ENCODE data around the gene CIB4. TPM values are rescaled to one million over a fixed set of nuclear protein-coding genes. Genes with fewer than 3 reads are reported as not detected.

The CIB4 gene
- total RNA-seq, 1 donor from 2014 or later, result not detected

DNA sequence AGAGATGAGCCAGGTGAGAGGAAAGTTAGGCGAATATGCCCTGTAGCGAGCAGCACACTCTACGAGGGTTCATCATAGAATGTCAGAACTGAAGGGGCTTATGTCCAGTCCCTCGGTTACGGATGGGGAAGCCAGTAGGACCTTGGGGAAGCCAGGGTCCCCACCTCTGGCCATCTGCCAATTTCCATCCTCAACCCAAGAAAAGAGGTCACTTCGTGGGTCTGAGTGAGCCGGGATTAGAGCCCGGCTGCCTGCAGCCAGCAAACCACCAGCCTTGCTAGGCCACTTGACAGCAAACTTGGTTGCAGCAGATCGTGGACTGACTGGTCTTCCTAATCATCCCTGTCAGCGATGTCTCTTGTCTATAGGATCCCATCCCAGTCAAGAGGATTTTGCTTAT lies 11.4 kb downstream of the CIB4 start:
- no peak overlapping the region for H3K4me3 ChIP-seq (ENCODE audit: low read depth, low read length)
- no peak for DNase-seq (ENCODE audit: low read depth)
- H3K36me3 ChIP-seq (ENCODE audit: control insufficient read depth, insufficient read depth, low read length), result no peaks in the 10 kb centered on the region
- no peaks in the 10 kb centered on the region for H3K27me3 ChIP-seq (ENCODE audit: control insufficient read depth, insufficient read depth, low read length)
- TF ChIP-seq, protein P1, sequence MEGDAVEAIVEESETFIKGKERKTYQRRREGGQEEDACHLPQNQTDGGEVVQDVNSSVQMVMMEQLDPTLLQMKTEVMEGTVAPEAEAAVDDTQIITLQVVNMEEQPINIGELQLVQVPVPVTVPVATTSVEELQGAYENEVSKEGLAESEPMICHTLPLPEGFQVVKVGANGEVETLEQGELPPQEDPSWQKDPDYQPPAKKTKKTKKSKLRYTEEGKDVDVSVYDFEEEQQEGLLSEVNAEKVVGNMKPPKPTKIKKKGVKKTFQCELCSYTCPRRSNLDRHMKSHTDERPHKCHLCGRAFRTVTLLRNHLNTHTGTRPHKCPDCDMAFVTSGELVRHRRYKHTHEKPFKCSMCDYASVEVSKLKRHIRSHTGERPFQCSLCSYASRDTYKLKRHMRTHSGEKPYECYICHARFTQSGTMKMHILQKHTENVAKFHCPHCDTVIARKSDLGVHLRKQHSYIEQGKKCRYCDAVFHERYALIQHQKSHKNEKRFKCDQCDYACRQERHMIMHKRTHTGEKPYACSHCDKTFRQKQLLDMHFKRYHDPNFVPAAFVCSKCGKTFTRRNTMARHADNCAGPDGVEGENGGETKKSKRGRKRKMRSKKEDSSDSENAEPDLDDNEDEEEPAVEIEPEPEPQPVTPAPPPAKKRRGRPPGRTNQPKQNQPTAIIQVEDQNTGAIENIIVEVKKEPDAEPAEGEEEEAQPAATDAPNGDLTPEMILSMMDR (IDR thresholded peaks at IDR 0.05; ENCODE audit: insufficient read depth, low read length, poor library complexity, severe bottlenecking), result no peak

DNA sequence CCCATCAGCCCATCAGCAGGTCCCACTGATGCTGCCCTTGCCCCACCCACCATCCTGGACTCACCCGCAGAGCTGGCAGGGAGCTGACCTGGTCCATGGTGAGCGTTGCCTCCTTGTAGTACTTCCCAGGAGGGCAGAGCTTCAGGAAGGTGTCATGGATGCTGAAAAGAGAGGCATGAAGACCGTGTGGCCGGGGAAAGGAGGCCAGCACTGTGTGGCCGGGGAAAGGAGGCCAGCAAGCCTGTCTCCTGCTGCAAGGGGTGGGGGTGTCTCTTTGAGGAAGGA lies 11.9 kb downstream of the CIB4 start:
- no peak for DNase-seq (ENCODE audit: low read depth)

GRCh38 chr2:26628561-26629345 lies 12.4 kb downstream of the CIB4 start:
- Histone ChIP-seq H3K36me3 (ENCODE audit: control insufficient read depth, insufficient read depth, low read length) (no peaks in the 10 kb centered on the region), H3K4me3 (ENCODE audit: low read depth, low read length) (no peak overlapping the region), H3K27me3 (ENCODE audit: control insufficient read depth, insufficient read depth, low read length) (no peaks in the 10 kb centered on the region)
- TF ChIP-seq, protein P1 (IDR thresholded peaks at IDR 0.05; ENCODE audit: insufficient read depth, low read length, poor library complexity, severe bottlenecking), result no peak
- no peak for DNase-seq (ENCODE audit: low read depth)

More for the DNA sequence above, 11.9 kb downstream of the CIB4 start:
- Histone ChIP-seq H3K27me3 (ENCODE audit: control insufficient read depth, insufficient read depth, low read length) (no peaks in the 10 kb centered on the region), H3K4me3 (ENCODE audit: low read depth, low read length) (no peak overlapping the region), H3K36me3 (ENCODE audit: control insufficient read depth, insufficient read depth, low read length) (no peaks in the 10 kb centered on the region)
- TF ChIP-seq, protein P1 (IDR thresholded peaks at IDR 0.05; ENCODE audit: insufficient read depth, low read length, poor library complexity, severe bottlenecking), result no peak

GRCh38 chr2:26627350-26628105 lies 13.6 kb downstream of the CIB4 start:
- Histone ChIP-seq H3K4me3 (ENCODE audit: low read depth, low read length) (no peak overlapping the region), H3K36me3 (ENCODE audit: control insufficient read depth, insufficient read depth, low read length) (no peaks in the 10 kb centered on the region), H3K27me3 (ENCODE audit: control insufficient read depth, insufficient read depth, low read length) (no peaks in the 10 kb centered on the region)
- no peak for DNase-seq (ENCODE audit: low read depth)
- TF ChIP-seq, protein P1 (IDR thresholded peaks at IDR 0.05; ENCODE audit: insufficient read depth, low read length, poor library complexity, severe bottlenecking), result no peak

DNA sequence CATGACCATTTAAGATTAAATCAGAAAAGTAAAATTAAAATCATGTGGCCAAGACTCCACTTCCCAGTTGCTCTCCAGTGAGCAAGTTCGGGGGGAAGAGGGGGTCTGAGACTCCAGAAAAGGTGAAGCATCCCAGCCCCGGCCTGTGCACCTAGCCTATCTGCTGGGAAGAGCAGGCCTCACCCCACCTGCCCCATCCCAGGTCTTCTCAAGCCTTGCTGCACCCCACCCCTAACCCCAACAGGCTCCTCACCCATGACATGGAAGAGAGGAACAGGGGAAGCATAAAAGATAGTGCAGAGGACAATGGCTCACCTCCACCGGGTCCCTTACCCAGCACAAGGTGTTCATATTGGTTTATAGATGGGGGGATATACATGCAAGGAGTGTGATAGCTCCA lies 14.6 kb downstream of the CIB4 start:
- H3K4me3 ChIP-seq (ENCODE audit: low read depth, low read length), result no peak overlapping the region
- no peak for DNase-seq (ENCODE audit: low read depth)
- no peaks in the 10 kb centered on the region for H3K27me3 ChIP-seq (ENCODE audit: control insufficient read depth, insufficient read depth, low read length)
- no peaks in the 10 kb centered on the region for H3K36me3 ChIP-seq (ENCODE audit: control insufficient read depth, insufficient read depth, low read length)
- TF ChIP-seq, protein P1 (IDR thresholded peaks at IDR 0.05; ENCODE audit: insufficient read depth, low read length, poor library complexity, severe bottlenecking), result no peak
